SK-N-SH (cell line): ENCODE measurements around the gene G3BP1. TPM values are rescaled to one million over a fixed set of nuclear protein-coding genes. Genes with fewer than 3 reads are reported as not detected.
"Not testable (repeated sequence)": the region's sequence is repeated elsewhere in the genome, so short reads cannot be mapped to it uniquely, and the experiment has no call there.

Experiments
- CTCF ChIA-PET: fragments of 300-600, 350-600 bp; formaldehyde crosslinking; extraction: SDS; loops from one replicate; lab custom pipeline; 2021; lab: Yijun Ruan, JAX
- POLR2A ChIA-PET: fragments of 350-600 bp; sonication (Branson Sonifier 250); formaldehyde crosslinking; extraction: SDS; loops from one replicate; lab custom pipeline; 2020; ENCODE audit warnings: antibody characterized with exemption, inconsistent platforms; lab: Yijun Ruan, JAX
- DNase-seq: peaks from one replicate; pipeline ENCODE4 v3.0.0; 2012
- H2AFZ ChIP-seq: fragments of 200-600 bp; sonication (generic); 2 replicates; pipeline ENCODE4 v1.8.1; 2016; ENCODE audit warnings: antibody characterized with exemption, mild to moderate bottlenecking, low read depth
- H3F3A ChIP-seq: fragments of 200-600 bp; sonication (generic); replicated peaks from 2 replicates; pipeline ENCODE3; 2016; ENCODE audit warnings: antibody characterized with exemption, mild to moderate bottlenecking; ENCODE audit not compliant: insufficient read depth
- H3K27ac ChIP-seq, 2 experiments: fragments of 200-500 bp in 1 of 2; fragments of 200-600 bp in 1 of 2; sonication (Bioruptor generic) in 1 of 2; sonication (generic), shearing (Covaris generic) in 1 of 2; 2 replicates each; pipeline versions ENCODE4 v1.5.1 to v1.6.1; 2014 to 2016; ENCODE audit warnings: low read depth in 2 of 2, inconsistent platforms in 1 of 2, low read length in 1 of 2, mild to moderate bottlenecking in 1 of 2, mixed read lengths in 1 of 2
- H3K27me3 ChIP-seq: fragments of 200-600 bp; sonication (generic), shearing (Covaris generic); 2 replicates; pipeline ENCODE4 v1.6.1; 2016; ENCODE audit warnings: mixed run types; ENCODE audit not compliant: insufficient read depth
- H3K36me3 ChIP-seq, 2 experiments: fragments of 200-500 bp in 1 of 2; fragments of 200-600 bp in 1 of 2; sonication (Bioruptor generic) in 1 of 2; sonication (generic) in 1 of 2; replicated peaks in 1 of 2; 2 replicates each; pipeline versions ENCODE3 to v1.5.1; 2014 to 2016; ENCODE audit warnings: low read length in 1 of 2, mild to moderate bottlenecking in 1 of 2; ENCODE audit not compliant: insufficient read depth in 2 of 2, control insufficient read depth in 1 of 2
- H3K4me1 ChIP-seq, 2 experiments: fragments of 200-500 bp in 1 of 2; fragments of 200-600 bp in 1 of 2; sonication (Bioruptor generic) in 1 of 2; sonication (generic), shearing (Covaris generic) in 1 of 2; 2 replicates each; pipeline versions ENCODE4 v1.5.1 to v1.6.1; 2014 to 2016; ENCODE audit warnings: low read depth in 1 of 2, low read length in 1 of 2, mixed run types in 1 of 2; ENCODE audit not compliant: insufficient read depth in 2 of 2, control insufficient read depth in 1 of 2
- H3K4me2 ChIP-seq: fragments of 200-600 bp; sonication (generic), shearing (Covaris generic); 2 replicates; pipeline ENCODE4 v1.6.1; 2017; ENCODE audit warnings: mixed run types
- H3K4me3 ChIP-seq, 2 experiments: fragments of 200-500 bp in 1 of 2; fragments of 200-600 bp in 1 of 2; sonication (Bioruptor generic) in 1 of 2; sonication (generic), shearing (Covaris generic) in 1 of 2; 2 replicates each; pipeline versions ENCODE4 v1.5.1 to v1.8.1; 2014 to 2016; ENCODE audit warnings: low read depth in 2 of 2, inconsistent platforms in 1 of 2, low read length in 1 of 2, mild to moderate bottlenecking in 1 of 2, mixed read lengths in 1 of 2, moderate library complexity in 1 of 2
- H3K79me2 ChIP-seq: fragments of 200-600 bp; sonication (generic); 2 replicates; pipeline ENCODE4 v1.8.1; 2017; ENCODE audit warnings: mild to moderate bottlenecking; ENCODE audit not compliant: insufficient read depth
- H3K9ac ChIP-seq: fragments of 200-600 bp; sonication (generic); 2 replicates; pipeline ENCODE4 v1.6.1; 2017; ENCODE audit warnings: mixed run types
- H3K9me2 ChIP-seq: fragments of 200-600 bp; sonication (generic); 2 replicates; pipeline ENCODE4 v1.6.1; 2017; ENCODE audit warnings: mixed run types
- H3K9me3 ChIP-seq: fragments of 200-600 bp; sonication (generic); 2 replicates; pipeline ENCODE4 v1.6.1; 2017; ENCODE audit warnings: mixed run types, mild to moderate bottlenecking, moderate library complexity
- H4K20me1 ChIP-seq: fragments of 200-600 bp; sonication (generic); 2 replicates; pipeline ENCODE4 v1.6.1; 2017; ENCODE audit warnings: mild to moderate bottlenecking, mixed run types; ENCODE audit not compliant: insufficient read depth
- CHD2 ChIP-seq: fragments of 150-350 bp; IDR thresholded peaks from 2 replicates; pipeline ENCODE4 v1.6.1; 2018; ENCODE audit warnings: low read length; ENCODE audit not compliant: partially characterized antibody
- ELF1 ChIP-seq: IDR thresholded peaks from 2 replicates; pipeline ENCODE4 v1.4.0; 2012
- EZH2phosphoT487 ChIP-seq: fragments of 200-600 bp; sonication (generic); IDR thresholded peaks from 2 replicates; pipeline ENCODE4 v1.6.1; 2017; ENCODE audit warnings: low read depth, mixed run types, mild to moderate bottlenecking, antibody characterized with exemption, moderate library complexity, borderline replicate concordance
- FOSL2 ChIP-seq: IDR thresholded peaks from 2 replicates; pipeline ENCODE4 v1.4.0; 2012; ENCODE audit warnings: low read depth, mild to moderate bottlenecking, moderate library complexity, borderline replicate concordance
- FOXJ3 ChIP-seq: sonication (generic); formaldehyde crosslinking; IDR thresholded peaks from 2 replicates; pipeline ENCODE4 v1.5.1; 2020; ENCODE audit warnings: mild to moderate bottlenecking, missing genetic modification reagents
- JUND ChIP-seq: IDR thresholded peaks from 2 replicates; pipeline ENCODE4 v1.4.0; 2012
- MXI1 ChIP-seq: IDR thresholded peaks from 2 replicates; pipeline ENCODE4 v1.6.1; 2012; ENCODE audit warnings: mild to moderate bottlenecking, low read depth, low read length, improper control_type of control experiment
- NFIC ChIP-seq: IDR thresholded peaks from 2 replicates; pipeline ENCODE4 v1.4.0; 2012; ENCODE audit warnings: borderline replicate concordance
- NRF1 ChIP-seq: IDR thresholded peaks from 2 replicates; pipeline ENCODE4 v1.6.1; 2012; ENCODE audit warnings: low read depth, mild to moderate bottlenecking, low read length
- PBX3 ChIP-seq: IDR thresholded peaks from 2 replicates; pipeline ENCODE4; 2012
- POLR2AphosphoS5 ChIP-seq: IDR thresholded peaks from 2 replicates; pipeline ENCODE4 v1.6.1; 2012; ENCODE audit warnings: low read depth, low read length
- RAD21 ChIP-seq: IDR thresholded peaks from 2 replicates; pipeline ENCODE4 v1.6.1; 2012; ENCODE audit warnings: mild to moderate bottlenecking, low read length
- RCOR1 ChIP-seq: fragments of 150-350 bp; IDR thresholded peaks from 2 replicates; pipeline ENCODE4 v1.6.1; 2017; ENCODE audit warnings: antibody characterized with exemption, low read length
- REST ChIP-seq: IDR thresholded peaks from 2 replicates; pipeline ENCODE4 v1.6.1; 2012; ENCODE audit warnings: mild to moderate bottlenecking, low read depth, low read length, moderate library complexity
- RXRA ChIP-seq: IDR thresholded peaks from 2 replicates; pipeline ENCODE4 v1.4.0; 2012; ENCODE audit warnings: low read depth, mild to moderate bottlenecking, borderline replicate concordance
- SMC3 ChIP-seq: IDR thresholded peaks from 2 replicates; pipeline ENCODE4 v1.6.1; 2012; ENCODE audit warnings: low read depth, low read length, improper control_type of control experiment
- TAF1 ChIP-seq: IDR thresholded peaks from 2 replicates; pipeline ENCODE4 v1.6.1; 2012; ENCODE audit warnings: low read depth, mild to moderate bottlenecking, low read length, moderate library complexity, borderline replicate concordance
- TCF12 ChIP-seq: IDR thresholded peaks from 2 replicates; pipeline ENCODE4 v1.4.0; 2012
- TEAD4 ChIP-seq: IDR thresholded peaks from 2 replicates; pipeline ENCODE4 v1.4.0; 2012; ENCODE audit warnings: mild to moderate bottlenecking, borderline replicate concordance; ENCODE audit not compliant: insufficient read depth
- ZBTB33 ChIP-seq: IDR thresholded peaks from 2 replicates; pipeline ENCODE4 v1.4.0; 2012; ENCODE audit warnings: low read depth, borderline replicate concordance
- WGBS: methylation state at CpG from one replicate; pipeline ENCODE4 v1.1.6; 2017; ENCODE audit warnings: low lambda C conversion rate; 5-methylcytosine and 5-hydroxymethylcytosine counted together
- polyA plus RNA-seq, 3 experiments: library from polyadenylated mRNA; depleted of rRNA; stranded (reverse); fragments of >200 nt; gene quantifications; 2 replicates each; pipeline ENCODE4 v1.2.3, GENCODE V29; 2012

Gene G3BP1
- polyA plus RNA-seq, 1 of the 3 experiments (the other 2 are of a cell fraction): 21.7 TPM

GRCh38 chr5:151856861-151857260 lies 85.1 kb downstream of the G3BP1 start:
- Histone ChIP-seq H3K9ac (no peak overlapping the region), H4K20me1 (no peaks in the 10 kb centered on the region), H2AFZ (no peak overlapping the region), H3K9me2 (no peaks in the 10 kb centered on the region), H3K4me2 (no peak overlapping the region), H3K27me3 (no peaks in the 10 kb centered on the region), H3K4me3 (no peak overlapping the region), H3K9me3 (no peaks in the 10 kb centered on the region), H3K36me3 (no peaks in the 10 kb centered on the region), H3F3A (no peaks in the 10 kb centered on the region), H3K4me1 (no peaks in the 10 kb centered on the region), H3K27ac (no peak overlapping the region), H3K79me2 (no peaks in the 10 kb centered on the region)
- DNase-seq: no peak
- POLR2A ChIA-PET: no interaction called here
- CTCF ChIA-PET: no interaction called here
- TF ChIP-seq TAF1 (no peak), RCOR1 (no peak), POLR2AphosphoS5 (no peak), ELF1 (no peak), FOXJ3 (no peak), SMC3 (no peak), RXRA (no peak), CHD2 (no peak), TEAD4 (no peak), ZBTB33 (no peak), FOSL2 (no peak), NFIC (no peak), RAD21 (no peak), REST (no peak), JUND (no peak), NRF1 (no peak), PBX3 (no peak), TCF12 (no peak), EZH2phosphoT487 (no peak), MXI1 (no peak)
- 44% methylated on average over 2 of the region's 5 CpGs for WGBS

GRCh38 chr5:151860867-151861266 lies 89.1 kb downstream of the G3BP1 start:
- H3K4me3 ChIP-seq, DNase-seq, CTCF ChIA-PET: not testable (repeated sequence)

More at GRCh38 chr5:151860867-151861266, 89.1 kb downstream of the G3BP1 start:
- H4K20me1 ChIP-seq, H3K4me1 ChIP-seq, H2AFZ ChIP-seq, H3F3A ChIP-seq, H3K27me3 ChIP-seq, H3K9me3 ChIP-seq, H3K36me3 ChIP-seq, H3K79me2 ChIP-seq, H3K4me2 ChIP-seq, POLR2A ChIA-PET, H3K27ac ChIP-seq, H3K9ac ChIP-seq, H3K9me2 ChIP-seq: not testable (repeated sequence)
- WGBS: 30% methylated on average over 3 of the region's 4 CpGs
